ENCODE data around the gene PURB.

The PURB gene

DNA sequence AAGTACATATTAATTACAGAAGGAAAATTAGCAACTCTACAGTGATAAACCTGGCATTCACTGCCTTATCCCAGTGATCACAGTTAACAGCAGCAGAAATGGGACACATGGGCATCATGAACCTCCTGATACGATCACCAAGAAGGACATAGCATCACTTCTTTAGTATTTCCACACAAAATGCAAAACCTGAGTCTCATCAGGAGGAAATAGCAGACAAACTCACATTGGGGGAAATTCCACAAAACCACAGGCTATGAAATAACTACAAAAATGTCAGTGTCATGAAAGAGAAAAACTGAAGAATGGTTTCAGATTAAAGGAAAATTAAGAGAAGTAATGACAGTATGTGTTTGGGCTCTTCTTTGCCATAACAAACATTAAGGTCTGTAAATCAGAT lies 12.0 kb upstream of the PURB start:
- TF ChIP-seq, protein P1, sequence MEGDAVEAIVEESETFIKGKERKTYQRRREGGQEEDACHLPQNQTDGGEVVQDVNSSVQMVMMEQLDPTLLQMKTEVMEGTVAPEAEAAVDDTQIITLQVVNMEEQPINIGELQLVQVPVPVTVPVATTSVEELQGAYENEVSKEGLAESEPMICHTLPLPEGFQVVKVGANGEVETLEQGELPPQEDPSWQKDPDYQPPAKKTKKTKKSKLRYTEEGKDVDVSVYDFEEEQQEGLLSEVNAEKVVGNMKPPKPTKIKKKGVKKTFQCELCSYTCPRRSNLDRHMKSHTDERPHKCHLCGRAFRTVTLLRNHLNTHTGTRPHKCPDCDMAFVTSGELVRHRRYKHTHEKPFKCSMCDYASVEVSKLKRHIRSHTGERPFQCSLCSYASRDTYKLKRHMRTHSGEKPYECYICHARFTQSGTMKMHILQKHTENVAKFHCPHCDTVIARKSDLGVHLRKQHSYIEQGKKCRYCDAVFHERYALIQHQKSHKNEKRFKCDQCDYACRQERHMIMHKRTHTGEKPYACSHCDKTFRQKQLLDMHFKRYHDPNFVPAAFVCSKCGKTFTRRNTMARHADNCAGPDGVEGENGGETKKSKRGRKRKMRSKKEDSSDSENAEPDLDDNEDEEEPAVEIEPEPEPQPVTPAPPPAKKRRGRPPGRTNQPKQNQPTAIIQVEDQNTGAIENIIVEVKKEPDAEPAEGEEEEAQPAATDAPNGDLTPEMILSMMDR (IDR thresholded peaks at IDR 0.05; ENCODE audit: control extremely low read depth, extremely low read depth, low read depth, missing control alignments), result no peak
- POLR2A ChIA-PET, result no interaction called here
- no peak for DNase-seq (ENCODE audit: extremely low spot score)
- CTCF ChIA-PET, result no interaction called here

DNA sequence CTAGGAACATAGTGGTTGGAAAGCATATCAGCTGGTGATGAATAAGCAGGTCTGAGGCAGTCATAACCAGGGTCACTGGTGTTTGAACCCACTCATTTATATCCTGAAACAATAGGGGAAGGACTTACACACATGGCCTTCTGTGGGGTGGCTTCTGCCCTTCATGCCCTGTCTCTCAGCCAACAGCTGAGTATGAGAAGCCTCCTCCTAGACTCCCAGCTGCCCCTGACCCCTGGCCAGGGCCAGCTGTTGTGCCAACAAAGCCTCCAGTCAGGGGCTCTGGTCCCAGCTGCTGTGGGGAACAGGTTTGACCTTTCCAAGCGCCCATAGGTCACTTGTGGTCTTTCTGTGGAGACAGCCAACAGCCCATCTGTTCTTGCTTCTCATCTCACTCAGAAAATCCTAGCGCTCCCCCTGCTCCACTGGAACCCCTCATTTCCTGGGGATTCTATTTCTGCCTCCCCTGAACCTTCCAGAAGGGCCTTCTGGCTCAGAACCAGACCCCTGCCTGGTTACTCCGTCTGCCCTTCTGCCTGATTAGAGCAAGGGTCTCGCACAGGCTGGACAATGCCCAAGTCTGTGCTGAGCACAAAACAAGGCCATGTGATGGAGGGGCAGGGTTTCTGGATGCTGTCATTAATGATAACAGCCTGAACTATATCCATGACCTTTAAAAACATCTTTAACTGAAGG lies 9.7 kb upstream of the PURB start:
- ChIA-PET CTCF (interaction anchor here (0.7 to 1.3 kb wide), 3 partner anchors 9 to 38 kb away, joined by 3 to 6 read pairs (median 3); partner anchors contain the start of gene PURB), POLR2A (interaction anchor here (0.9 to 1.2 kb wide), 2 partner anchors 9 to 47 kb away, joined by 3 read pairs; no protein-coding TSS in a partner anchor)
- no peak for DNase-seq (ENCODE audit: extremely low spot score)
- TF ChIP-seq, protein P1 (IDR thresholded peaks at IDR 0.05; ENCODE audit: control extremely low read depth, extremely low read depth, low read depth, missing control alignments), result no peak

DNA sequence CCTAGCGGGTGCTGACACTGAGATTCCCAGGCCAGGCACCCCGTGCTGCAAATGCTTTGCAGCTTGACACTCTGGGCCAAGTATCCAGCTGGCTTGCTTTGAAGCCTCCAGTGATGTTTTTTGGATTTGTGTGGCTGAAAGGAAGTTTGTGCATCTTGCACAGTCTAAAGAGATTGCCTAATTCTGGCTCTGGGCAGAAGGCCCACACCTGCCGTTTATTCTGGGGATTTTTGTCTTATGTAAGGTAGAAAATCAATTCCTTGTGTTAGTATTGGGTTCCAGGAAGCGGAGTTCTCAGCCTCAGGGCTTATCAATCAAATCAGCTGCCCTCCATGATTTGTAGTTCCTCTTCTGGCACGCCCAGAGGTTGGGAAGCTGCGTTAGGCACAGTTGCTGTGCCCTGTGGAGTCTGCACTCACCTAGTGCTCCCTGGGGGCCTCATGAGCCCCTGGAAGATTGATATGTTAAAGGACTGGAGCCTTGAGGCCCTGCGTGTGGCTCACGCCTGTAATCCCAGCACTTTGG lies 8.4 kb upstream of the PURB start:
- DNase-seq (ENCODE audit: extremely low spot score), result no peak
- TF ChIP-seq, protein P1 (IDR thresholded peaks at IDR 0.05; ENCODE audit: control extremely low read depth, extremely low read depth, low read depth, missing control alignments), result no peak
- ChIA-PET POLR2A (interaction anchor here (1.2 kb wide), 1 partner anchor 8 kb away, joined by 3 read pairs; no protein-coding TSS in a partner anchor), CTCF (no interaction called here)

DNA sequence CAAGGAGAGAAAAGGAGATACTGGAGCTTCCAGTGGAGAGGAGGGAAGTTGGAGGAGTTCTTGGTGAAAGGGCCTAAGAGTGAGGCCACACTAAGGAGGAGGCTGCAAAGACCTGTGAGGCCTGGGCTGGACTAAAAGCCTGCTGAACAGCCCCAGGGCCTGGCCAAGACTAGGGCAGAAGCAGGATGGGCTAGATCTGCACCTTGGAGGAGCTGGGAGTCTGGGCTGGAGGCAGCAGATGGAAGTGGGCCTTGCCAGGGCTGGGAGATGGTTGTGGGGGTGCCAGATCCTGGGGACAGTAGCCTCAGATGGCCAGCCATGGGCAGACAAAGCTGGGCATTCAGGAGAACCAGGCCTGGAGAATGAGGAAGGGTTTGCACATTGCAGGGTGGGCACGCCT lies 6.5 kb upstream of the PURB start:
- ChIA-PET POLR2A (no interaction called here), CTCF (interaction anchor here (1.0 to 2.3 kb wide), 3 partner anchors 10 to 43 kb away, joined by 3 to 10 read pairs (median 4); no protein-coding TSS in a partner anchor)
- no peak for DNase-seq (ENCODE audit: extremely low spot score)
- TF ChIP-seq, protein P1 (IDR thresholded peaks at IDR 0.05; ENCODE audit: control extremely low read depth, extremely low read depth, low read depth, missing control alignments), result no peak

DNA sequence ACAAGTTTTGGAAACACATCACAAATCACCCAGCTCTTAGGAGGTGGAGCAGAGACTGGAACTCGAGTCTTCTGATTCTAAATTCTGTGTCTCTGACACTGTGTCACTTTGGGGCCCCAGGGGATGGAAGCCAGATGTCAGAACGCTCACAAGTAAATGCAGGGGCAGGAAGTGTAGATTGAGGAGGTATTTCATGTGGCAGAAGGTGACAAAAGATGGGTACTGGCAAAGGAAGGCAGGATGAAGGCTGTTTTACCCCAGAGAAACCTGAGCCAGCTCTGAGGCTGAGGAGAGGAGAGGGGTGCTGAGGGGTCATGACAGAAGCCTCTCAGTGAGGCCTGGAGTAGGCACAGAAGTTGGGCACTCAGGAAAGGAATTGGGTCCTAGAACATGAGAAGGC lies 6.0 kb upstream of the PURB start:
- CTCF ChIA-PET, result interaction anchor here (1.5 to 2.3 kb wide), 2 partner anchors 9 to 34 kb away, joined by 4 to 10 read pairs; no protein-coding TSS in a partner anchor
- DNase-seq (ENCODE audit: extremely low spot score), result no peak
- TF ChIP-seq, protein P1 (IDR thresholded peaks at IDR 0.05; ENCODE audit: control extremely low read depth, extremely low read depth, low read depth, missing control alignments), result no peak
- POLR2A ChIA-PET, result no interaction called here

DNA sequence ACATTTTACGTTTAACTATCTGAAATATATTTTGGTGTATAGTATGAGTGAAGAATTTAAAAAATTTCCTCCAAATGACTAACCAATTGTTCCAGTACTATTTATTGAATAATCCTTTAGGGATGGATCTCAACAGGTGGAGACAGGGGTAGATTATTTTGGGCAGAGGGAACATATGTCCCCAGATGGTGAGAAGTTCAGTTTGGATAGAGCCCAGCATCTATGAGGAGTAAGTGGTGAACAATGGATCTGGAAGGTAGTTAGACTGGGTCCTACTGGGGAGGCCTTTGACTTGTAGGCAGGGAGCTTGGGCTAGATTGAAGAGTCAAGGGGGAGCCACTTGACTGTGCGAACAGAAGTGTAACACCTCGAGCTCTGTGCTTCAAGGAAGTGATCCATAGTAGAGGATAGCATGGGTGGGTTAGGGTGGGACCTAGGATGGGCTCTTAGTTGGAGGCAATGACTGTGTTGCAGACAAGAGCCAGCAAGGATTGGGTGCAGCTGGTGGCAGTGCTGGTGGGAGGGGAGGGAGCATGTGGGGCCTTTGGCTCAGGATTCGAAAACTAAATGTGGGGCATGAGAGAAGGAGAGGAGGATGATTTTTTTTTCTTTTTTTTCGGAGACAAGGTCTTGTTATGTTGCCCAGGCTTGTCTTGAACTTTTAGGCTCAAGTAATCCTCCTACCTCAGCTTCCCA lies 3.9 kb upstream of the PURB start:
- POLR2A ChIA-PET, result no interaction called here
- DNase-seq (ENCODE audit: extremely low spot score), result no peak
- CTCF ChIA-PET, result interaction anchor here (0.7 kb wide), 1 partner anchor 246 kb away, joined by 3 read pairs; no protein-coding TSS in a partner anchor
- TF ChIP-seq, protein P1 (IDR thresholded peaks at IDR 0.05; ENCODE audit: control extremely low read depth, extremely low read depth, low read depth, missing control alignments), result no peak

Data from GM10248 (cell line).